NCI-H2081 (cell line): Measurements from ENCODE around the gene CACNA1I.

Experiments used
- DNase-seq, 2 experiments: peaks; one replicate each; lab custom pipeline; 2025; lab: John Stamatoyannopoulos, UW

CACNA1I gene

GRCh38 chr22:39568278-39568981 is 2.1 kb upstream of the CACNA1I start:
- DNase-seq: no peak

GRCh38 chr22:39569066-39569465 is 1.5 kb upstream of the CACNA1I start:
- DNase-seq: no peak

GRCh38 chr22:39570226-39570625 is 327 bp upstream of the CACNA1I start:
- DNase-seq: no peak

GRCh38 chr22:39571538-39571937 is 985 bp downstream of the CACNA1I start:
- no peak for DNase-seq

DNA sequence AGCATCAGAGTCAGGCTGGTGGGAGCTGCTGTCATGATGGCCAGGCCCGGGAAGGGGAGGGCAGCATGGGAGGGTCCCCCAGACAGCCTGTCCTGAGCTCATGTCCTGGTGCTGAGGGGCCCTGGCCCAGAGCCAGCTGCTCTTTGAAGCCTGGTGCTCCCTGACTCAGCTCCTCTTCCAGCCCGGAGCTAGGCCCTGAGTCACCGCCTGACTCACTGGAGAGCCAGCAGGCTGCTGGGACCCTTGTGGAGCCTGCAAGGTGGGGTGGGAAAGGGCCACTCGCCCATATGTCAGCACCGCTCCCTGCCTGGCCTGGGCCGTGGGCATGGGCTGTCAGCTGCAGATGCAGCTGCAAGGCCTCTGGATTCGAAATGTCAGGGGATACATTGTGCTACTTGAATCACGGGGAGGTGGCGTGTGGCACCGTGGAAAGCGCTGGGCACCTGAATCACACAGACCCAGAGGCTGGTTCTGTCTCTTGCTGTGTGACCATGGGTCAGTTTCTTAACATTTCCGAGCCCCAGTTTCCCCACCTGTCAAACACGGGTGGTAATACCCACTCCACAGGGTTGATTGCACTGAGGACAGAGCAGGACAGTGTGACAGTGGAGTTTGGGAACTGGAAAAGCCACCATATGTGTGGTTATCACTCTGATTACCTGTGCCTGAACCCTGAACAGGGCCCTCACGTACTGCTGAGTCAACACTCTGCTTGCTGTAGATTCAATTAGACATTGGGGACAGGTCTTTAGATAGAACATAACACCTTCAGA is 4.4 kb downstream of the CACNA1I start:
- no peak for DNase-seq

- no peak for DNase-seq
These were observed 4.9 kb downstream of the CACNA1I start for GRCh38 chr22:39575552-39575825.

DNA sequence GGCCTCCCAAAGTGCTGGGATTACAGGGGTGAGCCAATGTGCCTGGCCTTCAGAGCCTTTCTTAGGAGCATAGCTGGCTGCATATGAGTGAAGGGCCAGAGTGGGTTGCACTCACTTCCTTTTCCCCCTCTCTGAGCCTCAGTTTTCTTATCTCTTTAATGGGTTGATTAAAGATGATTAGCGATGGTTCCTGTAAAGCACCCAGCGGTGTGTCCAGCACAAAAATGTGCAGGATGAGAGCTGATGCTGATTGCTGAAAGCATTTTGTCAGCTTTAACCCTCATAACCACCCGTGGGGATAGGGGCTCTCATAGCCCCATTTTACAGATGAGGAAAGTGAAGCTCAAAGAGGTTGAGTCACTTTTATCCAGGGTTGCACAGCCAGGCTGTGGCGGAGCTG is 5.5 kb downstream of the CACNA1I start:
- no peak for DNase-seq

- no peak for DNase-seq
These were observed 6.8 kb downstream of the CACNA1I start for GRCh38 chr22:39577366-39577765.

DNA sequence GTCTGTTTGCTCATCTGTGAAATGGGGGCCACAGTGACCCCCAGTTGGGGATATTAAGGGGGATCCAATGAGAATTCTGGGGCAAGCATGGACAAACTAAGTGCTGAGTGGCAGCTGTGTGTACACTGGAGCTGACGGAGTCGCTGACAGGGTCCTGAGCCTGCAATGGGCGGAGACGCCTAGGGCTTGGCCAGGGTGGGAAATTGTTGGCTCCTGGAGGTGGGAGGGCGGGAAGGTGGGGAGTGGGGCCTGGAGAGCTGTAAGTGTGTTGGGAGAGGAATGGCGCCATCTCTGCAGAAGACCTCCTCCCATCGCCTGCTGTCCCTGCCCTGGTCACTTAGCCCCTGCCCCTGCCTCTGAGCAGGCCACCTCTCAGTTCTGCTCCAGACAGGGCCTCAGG is 7.3 kb downstream of the CACNA1I start:
- no peak for DNase-seq

- no peak for DNase-seq
These were observed 9.5 kb downstream of the CACNA1I start for GRCh38 chr22:39580006-39580441.

GRCh38 chr22:39580795-39581194 is 10.2 kb downstream of the CACNA1I start:
- no peak for DNase-seq

- no peak for DNase-seq
These were observed 10.8 kb downstream of the CACNA1I start for GRCh38 chr22:39581303-39581702.

DNA sequence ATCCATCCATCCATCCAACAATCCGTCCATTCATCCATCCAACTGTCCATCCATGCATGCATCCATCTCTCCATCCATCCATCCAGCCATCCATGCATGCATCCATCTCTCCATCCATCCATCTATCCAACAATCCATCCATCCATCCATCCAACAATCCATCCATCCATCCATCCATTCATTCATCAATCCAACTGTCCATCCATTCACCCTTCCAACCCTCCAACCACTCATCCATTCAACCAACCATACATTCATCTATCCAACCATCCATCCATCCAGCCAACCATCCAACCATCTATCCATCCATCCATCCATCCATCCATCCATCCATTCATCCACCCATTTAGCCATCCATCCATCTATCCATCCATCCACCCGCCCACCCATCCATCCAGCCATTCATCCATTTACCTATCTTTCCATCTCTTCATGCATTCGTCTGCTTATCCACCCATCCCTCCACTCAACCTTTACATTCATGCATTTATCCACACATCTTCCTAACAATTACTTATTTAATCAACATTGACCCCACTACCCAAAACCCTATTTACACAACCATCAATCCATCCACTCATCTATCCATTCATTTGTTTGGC is 12.6 kb downstream of the CACNA1I start:
- no peak for DNase-seq

GRCh38 chr22:39589875-39590274 is 19.3 kb downstream of the CACNA1I start:
- DNase-seq: no peak

DNA sequence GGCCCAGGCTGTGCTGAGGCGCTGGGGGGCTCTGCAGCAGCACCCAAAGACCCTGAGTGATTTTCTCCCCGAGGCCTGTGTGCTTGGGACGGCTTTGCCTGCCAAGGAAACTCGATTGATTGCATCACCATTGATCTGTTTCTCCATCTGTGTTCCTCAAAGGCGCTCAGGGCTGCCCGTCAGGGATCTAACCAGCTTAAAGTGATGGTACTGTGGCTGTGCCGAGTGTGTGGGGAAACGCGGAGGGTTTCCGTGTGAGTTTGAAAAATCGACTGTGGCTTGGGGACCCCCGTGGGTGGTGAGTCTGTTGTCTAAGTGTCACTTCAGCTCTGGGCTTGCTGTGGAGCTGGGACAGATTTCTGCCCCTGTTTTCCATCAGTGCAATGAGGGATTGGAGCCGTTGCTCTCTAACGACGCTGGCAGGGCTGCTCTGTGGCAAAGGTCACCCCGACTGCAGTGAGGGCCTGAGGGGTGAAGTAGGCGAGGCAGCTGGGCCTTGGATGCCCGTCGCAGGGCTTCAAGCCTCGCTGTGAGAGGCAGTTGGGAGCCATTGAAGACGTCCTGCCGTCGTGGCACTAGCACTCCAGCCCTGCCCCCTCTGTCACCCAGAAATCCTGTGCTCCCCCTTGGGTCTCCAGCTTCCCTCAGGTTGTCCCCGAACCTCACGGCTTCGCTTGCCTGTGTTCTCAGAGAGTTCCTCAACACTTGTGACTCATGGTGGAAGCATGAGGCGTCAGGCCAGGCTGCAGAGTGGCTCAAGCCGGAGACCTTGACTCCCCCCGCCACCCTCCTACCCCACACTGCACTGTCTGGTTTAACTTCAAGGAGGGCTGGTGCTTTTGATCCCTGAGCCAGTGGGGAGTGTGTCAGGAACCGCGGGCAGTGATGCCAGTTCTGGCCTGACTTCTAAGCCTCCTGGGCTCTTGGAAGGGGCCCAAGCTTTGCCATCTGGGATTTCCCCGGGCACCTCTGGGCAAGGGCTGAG is 21.8 kb downstream of the CACNA1I start:
- DNase-seq: no peak

DNA sequence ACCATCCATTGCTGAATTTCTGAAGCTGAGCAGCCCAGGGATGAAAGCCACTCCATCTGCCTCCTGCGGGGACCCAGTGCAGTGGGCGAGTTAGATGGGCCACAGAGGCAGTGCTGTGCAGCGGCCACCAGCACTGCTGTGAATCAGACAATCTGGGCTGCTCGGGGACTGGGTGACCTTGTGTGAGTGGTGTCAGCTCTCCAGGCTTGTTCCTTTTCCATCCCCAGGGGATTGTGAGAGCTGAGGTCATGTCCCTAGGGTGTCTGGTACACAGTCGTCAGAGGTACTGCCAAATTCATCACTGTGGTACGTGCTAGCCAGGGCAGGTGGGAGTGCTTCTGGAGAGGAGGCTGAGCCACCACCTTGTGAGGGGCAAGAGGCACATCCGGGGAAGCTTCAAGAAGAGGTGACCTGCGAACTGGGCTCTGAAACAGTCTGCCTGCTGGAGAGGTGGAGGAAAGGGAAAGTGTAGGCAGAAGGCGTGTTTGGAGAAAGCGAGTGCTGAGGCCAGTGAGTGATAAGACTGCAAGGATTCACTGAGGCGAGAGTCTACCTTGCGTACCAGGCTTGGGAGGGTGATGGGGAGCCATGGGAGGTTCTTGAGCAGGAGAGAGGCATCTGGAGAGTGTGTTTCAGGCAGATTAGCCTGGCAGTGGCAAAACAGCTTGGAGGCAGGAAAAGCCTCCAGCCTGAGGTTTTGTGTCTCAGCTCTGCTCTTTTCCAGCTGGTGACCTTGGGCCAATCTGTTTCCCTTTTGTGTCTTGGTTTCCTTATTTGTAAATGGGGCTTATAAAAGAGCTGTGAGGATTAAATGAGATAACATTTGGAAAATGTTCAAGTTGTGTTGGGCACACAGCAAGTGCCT is 22.7 kb downstream of the CACNA1I start:
- DNase-seq: no peak

DNA sequence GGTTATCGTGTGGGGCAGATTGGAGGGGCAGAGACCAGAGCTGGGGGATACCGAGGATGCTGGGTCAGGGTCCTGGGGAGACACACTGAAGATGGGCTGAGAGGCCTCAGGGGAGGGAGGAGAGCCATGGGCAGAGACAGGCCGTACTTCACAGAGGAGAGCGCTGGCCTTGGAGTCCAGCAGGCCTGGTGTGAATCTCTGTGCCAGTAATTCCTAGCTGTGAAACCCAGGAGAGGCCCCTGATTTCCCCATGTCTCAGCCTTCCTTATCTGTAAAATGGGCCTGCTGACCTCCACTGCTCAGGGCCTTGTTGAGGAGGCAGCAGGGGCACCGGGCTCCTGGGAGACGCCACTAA is 23.4 kb downstream of the CACNA1I start:
- no peak for DNase-seq

- no peak for DNase-seq
These were observed 23.9 kb downstream of the CACNA1I start for GRCh38 chr22:39594411-39594810.

GRCh38 chr22:39595622-39596172 is 25.1 kb downstream of the CACNA1I start:
- DNase-seq: no peak

DNA sequence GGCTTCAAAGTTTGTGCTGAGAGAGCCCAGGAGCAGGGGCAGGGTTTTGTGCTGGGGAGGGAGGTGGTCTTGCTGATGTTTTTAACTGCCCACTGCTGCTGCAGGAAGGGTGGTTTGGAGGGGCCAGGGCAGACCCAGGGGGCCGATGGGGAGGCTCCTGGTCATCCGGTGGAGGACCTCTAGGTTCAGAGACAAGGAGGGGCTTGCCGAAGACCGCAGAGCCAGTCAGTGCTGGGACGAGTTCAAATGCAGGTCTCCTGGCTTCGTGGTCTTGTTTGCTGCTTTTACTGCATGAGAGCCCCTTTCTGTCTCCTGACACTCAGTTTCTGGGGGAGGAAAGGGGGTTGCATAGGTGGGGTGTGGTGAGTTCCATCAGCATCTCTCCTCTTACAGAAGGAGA is 26.0 kb downstream of the CACNA1I start:
- DNase-seq: no peak
